Measurements from ENCODE around the gene IFFO2. TPM values are rescaled to one million over a fixed set of nuclear protein-coding genes. Genes with fewer than 3 reads are reported as not detected.

The IFFO2 gene
- total RNA-seq, 1 donor from 2014 or later = 6.8 TPM

GRCh38 chr1:18876210-18876609 lies 80.3 kb downstream of the IFFO2 start:
- Mint-ChIP-seq H3K9me3 (ENCODE audit: unreplicated experiment) (no peaks in the 10 kb centered on the region), H3K36me3 (ENCODE audit: unreplicated experiment) (peaks cover 2% of the 10 kb centered on the region), H3K4me1 (ENCODE audit: unreplicated experiment) (no peaks in the 10 kb centered on the region), H3K27ac (ENCODE audit: unreplicated experiment) (no peak overlapping the region), H3K4me3 (ENCODE audit: unreplicated experiment) (no peak overlapping the region), H3K27me3 (ENCODE audit: unreplicated experiment) (no peaks in the 10 kb centered on the region)
- TF ChIP-seq, protein P1, sequence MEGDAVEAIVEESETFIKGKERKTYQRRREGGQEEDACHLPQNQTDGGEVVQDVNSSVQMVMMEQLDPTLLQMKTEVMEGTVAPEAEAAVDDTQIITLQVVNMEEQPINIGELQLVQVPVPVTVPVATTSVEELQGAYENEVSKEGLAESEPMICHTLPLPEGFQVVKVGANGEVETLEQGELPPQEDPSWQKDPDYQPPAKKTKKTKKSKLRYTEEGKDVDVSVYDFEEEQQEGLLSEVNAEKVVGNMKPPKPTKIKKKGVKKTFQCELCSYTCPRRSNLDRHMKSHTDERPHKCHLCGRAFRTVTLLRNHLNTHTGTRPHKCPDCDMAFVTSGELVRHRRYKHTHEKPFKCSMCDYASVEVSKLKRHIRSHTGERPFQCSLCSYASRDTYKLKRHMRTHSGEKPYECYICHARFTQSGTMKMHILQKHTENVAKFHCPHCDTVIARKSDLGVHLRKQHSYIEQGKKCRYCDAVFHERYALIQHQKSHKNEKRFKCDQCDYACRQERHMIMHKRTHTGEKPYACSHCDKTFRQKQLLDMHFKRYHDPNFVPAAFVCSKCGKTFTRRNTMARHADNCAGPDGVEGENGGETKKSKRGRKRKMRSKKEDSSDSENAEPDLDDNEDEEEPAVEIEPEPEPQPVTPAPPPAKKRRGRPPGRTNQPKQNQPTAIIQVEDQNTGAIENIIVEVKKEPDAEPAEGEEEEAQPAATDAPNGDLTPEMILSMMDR (IDR thresholded peaks at IDR 0.05) = no peak
- no peak for DNase-seq (ENCODE audit: extremely low spot score, unreplicated experiment)

DNA sequence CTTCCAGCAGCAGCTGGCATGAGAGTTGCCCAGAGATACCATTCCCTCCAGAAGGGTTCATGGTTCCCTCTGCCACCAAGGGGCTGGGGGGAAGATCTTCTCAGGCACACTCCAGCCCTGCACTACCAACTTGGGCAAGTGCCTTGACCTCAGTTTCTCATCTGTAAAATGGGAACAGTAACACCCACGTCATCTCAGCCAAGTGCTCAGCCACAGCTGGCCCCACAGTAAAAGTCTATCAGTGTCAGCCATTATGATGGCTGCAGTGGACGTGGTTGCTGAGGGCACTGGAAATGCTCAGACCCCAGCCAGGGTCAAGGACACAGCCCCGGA lies 80.7 kb downstream of the IFFO2 start:
- no peak for DNase-seq (ENCODE audit: extremely low spot score, unreplicated experiment)
- H3K9me3 Mint-ChIP-seq (ENCODE audit: unreplicated experiment) = no peaks in the 10 kb centered on the region
- H3K27me3 Mint-ChIP-seq (ENCODE audit: unreplicated experiment) = no peaks in the 10 kb centered on the region

GRCh38 chr1:18875107-18875795 lies 81.2 kb downstream of the IFFO2 start:
- Mint-ChIP-seq H3K4me3 (ENCODE audit: unreplicated experiment) (no peak overlapping the region), H3K9me3 (ENCODE audit: unreplicated experiment) (no peaks in the 10 kb centered on the region), H3K27ac (ENCODE audit: unreplicated experiment) (no peak overlapping the region), H3K4me1 (ENCODE audit: unreplicated experiment) (no peaks in the 10 kb centered on the region), H3K36me3 (ENCODE audit: unreplicated experiment) (no peaks in the 10 kb centered on the region), H3K27me3 (ENCODE audit: unreplicated experiment) (no peaks in the 10 kb centered on the region)
- DNase-seq (ENCODE audit: extremely low spot score, unreplicated experiment) = peak; percentile 94
- TF ChIP-seq, protein P1 (IDR thresholded peaks at IDR 0.05) = peak; percentile 89

More for the DNA sequence above, 80.7 kb downstream of the IFFO2 start:
- Mint-ChIP-seq H3K4me1 (ENCODE audit: unreplicated experiment) (no peaks in the 10 kb centered on the region), H3K36me3 (ENCODE audit: unreplicated experiment) (no peaks in the 10 kb centered on the region), H3K4me3 (ENCODE audit: unreplicated experiment) (no peak overlapping the region), H3K27ac (ENCODE audit: unreplicated experiment) (no peak overlapping the region)
- TF ChIP-seq, protein P1 (IDR thresholded peaks at IDR 0.05) = no peak

GRCh38 chr1:18874600-18874999 lies 81.9 kb downstream of the IFFO2 start:
- no peaks in the 10 kb centered on the region for H3K4me1 Mint-ChIP-seq (ENCODE audit: unreplicated experiment)

DNA sequence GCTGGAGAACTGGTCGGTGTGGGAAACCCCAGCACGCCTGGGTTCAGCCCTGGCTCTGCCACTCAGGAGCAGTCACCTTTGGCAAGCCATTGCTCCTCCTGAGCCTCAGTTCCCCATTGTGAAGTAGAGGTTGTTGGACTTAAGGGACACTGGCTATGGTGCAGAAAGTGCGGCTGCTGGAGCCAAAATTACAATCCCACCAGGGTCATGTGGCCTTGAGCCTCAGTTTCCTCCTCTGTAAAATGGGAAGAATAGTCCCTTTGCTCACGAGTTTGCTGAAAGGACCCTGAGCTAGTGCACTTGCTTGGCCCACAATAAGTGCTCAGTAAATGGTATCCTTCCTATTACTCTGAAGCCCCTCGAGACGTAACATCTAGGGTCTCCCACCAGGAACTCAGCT lies 82.4 kb downstream of the IFFO2 start:
- no peak overlapping the region for H3K27ac Mint-ChIP-seq (ENCODE audit: unreplicated experiment)
- no peaks in the 10 kb centered on the region for H3K36me3 Mint-ChIP-seq (ENCODE audit: unreplicated experiment)
- no peak for DNase-seq (ENCODE audit: extremely low spot score, unreplicated experiment)
- no peaks in the 10 kb centered on the region for H3K9me3 Mint-ChIP-seq (ENCODE audit: unreplicated experiment)
- no peaks in the 10 kb centered on the region for H3K4me1 Mint-ChIP-seq (ENCODE audit: unreplicated experiment)
- H3K4me3 Mint-ChIP-seq (ENCODE audit: unreplicated experiment) = no peak overlapping the region
- H3K27me3 Mint-ChIP-seq (ENCODE audit: unreplicated experiment) = no peaks in the 10 kb centered on the region
- TF ChIP-seq, protein P1 (IDR thresholded peaks at IDR 0.05) = no peak

More at GRCh38 chr1:18874600-18874999, 81.9 kb downstream of the IFFO2 start:
- no peak overlapping the region for H3K4me3 Mint-ChIP-seq (ENCODE audit: unreplicated experiment)
- TF ChIP-seq, protein P1 (IDR thresholded peaks at IDR 0.05) = no peak
- no peaks in the 10 kb centered on the region for H3K9me3 Mint-ChIP-seq (ENCODE audit: unreplicated experiment)
- H3K27me3 Mint-ChIP-seq (ENCODE audit: unreplicated experiment) = no peaks in the 10 kb centered on the region
- H3K27ac Mint-ChIP-seq (ENCODE audit: unreplicated experiment) = no peak overlapping the region
- no peaks in the 10 kb centered on the region for H3K36me3 Mint-ChIP-seq (ENCODE audit: unreplicated experiment)
- DNase-seq (ENCODE audit: extremely low spot score, unreplicated experiment) = no peak
